Memory B cell (primary cell): ENCODE measurements around the gene PDZD7.
"Not testable (repeated sequence)": the region's sequence is repeated elsewhere in the genome, so short reads cannot be mapped to it uniquely, and the experiment has no call there.

Source experiments
- ATAC-seq: fragments of 150-1000 bp; cut with Tn5 transposase; 2 replicates; pipeline ENCODE4 v1.10.0; 2021; ENCODE audit warnings: low read depth, mild to moderate bottlenecking, moderate library complexity
- DNase-seq, 2 donors: peaks; one replicate each; pipeline ENCODE4 v3.0.0; 2022; ENCODE audit warnings: low spot score in 2 of 2
- H3K27ac Mint-ChIP-seq: one replicate; pipeline ENCODE4 v1.8.0; 2022; ENCODE audit warnings: mild to moderate bottlenecking, moderate library complexity, mixed read lengths
- H3K27me3 Mint-ChIP-seq: one replicate; pipeline ENCODE4 v1.8.0; 2022; ENCODE audit warnings: mixed read lengths
- H3K36me3 Mint-ChIP-seq: one replicate; pipeline ENCODE4 v1.8.0; 2022; ENCODE audit warnings: mild to moderate bottlenecking, mixed read lengths
- H3K4me1 Mint-ChIP-seq: one replicate; pipeline ENCODE4 v1.8.0; 2022; ENCODE audit warnings: mixed read lengths
- H3K4me3 Mint-ChIP-seq: one replicate; pipeline ENCODE4 v1.8.0; 2022; ENCODE audit warnings: mild to moderate bottlenecking, moderate library complexity, mixed read lengths
- H3K9me3 Mint-ChIP-seq: one replicate; pipeline ENCODE4 v1.8.0; 2022; ENCODE audit warnings: mixed read lengths

Gene PDZD7

DNA sequence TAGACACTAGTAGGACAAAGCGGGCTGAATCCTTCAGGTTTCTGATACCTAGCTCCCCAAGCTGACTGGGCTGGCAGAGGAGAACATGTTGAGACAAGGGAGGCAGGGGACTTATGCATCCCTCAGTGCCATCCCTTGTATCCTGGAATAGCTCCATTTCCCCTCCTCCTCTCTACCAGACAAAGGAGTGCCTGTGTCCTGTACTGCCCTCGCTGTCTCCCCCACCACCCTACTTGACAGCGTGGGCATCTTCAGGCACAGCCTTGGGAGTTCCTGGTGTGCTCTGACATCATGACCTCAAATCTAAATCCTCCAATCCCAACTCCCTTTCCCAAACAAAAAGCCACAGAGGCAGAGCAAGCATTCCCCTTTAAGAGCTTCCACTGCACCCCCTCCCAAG is 9.1 kb upstream of the PDZD7 start:
- Mint-ChIP-seq H3K27me3 (no peaks in the 10 kb centered on the region), H3K4me3 (no peak overlapping the region), H3K4me1 (peaks cover 9% of the 10 kb centered on the region), H3K36me3 (peaks cover 12% of the 10 kb centered on the region), H3K27ac (no peak overlapping the region), H3K9me3 (no peaks in the 10 kb centered on the region)
- ATAC-seq (no peak), DNase-seq (no peak)

- Mint-ChIP-seq H3K4me1 (peaks cover 7% of the 10 kb centered on the region), H3K36me3 (peaks cover 12% of the 10 kb centered on the region), H3K9me3 (no peaks in the 10 kb centered on the region), H3K27ac (no peak overlapping the region), H3K4me3 (no peak overlapping the region), H3K27me3 (no peaks in the 10 kb centered on the region)
- ATAC-seq (no peak), DNase-seq (no peak)
Measured at GRCh38 chr10:101038484-101038883, 7.6 kb upstream of the PDZD7 start.

- DNase-seq = no peak
- no peak overlapping the region for H3K27ac Mint-ChIP-seq
- H3K36me3 Mint-ChIP-seq = peaks cover 12% of the 10 kb centered on the region
- no peak overlapping the region for H3K4me3 Mint-ChIP-seq
- peaks cover 10% of the 10 kb centered on the region for H3K4me1 Mint-ChIP-seq
- no peaks in the 10 kb centered on the region for H3K27me3 Mint-ChIP-seq
- no peaks in the 10 kb centered on the region for H3K9me3 Mint-ChIP-seq
- no peak for ATAC-seq
Measured at GRCh38 chr10:101036726-101037125, 5.8 kb upstream of the PDZD7 start.

DNA sequence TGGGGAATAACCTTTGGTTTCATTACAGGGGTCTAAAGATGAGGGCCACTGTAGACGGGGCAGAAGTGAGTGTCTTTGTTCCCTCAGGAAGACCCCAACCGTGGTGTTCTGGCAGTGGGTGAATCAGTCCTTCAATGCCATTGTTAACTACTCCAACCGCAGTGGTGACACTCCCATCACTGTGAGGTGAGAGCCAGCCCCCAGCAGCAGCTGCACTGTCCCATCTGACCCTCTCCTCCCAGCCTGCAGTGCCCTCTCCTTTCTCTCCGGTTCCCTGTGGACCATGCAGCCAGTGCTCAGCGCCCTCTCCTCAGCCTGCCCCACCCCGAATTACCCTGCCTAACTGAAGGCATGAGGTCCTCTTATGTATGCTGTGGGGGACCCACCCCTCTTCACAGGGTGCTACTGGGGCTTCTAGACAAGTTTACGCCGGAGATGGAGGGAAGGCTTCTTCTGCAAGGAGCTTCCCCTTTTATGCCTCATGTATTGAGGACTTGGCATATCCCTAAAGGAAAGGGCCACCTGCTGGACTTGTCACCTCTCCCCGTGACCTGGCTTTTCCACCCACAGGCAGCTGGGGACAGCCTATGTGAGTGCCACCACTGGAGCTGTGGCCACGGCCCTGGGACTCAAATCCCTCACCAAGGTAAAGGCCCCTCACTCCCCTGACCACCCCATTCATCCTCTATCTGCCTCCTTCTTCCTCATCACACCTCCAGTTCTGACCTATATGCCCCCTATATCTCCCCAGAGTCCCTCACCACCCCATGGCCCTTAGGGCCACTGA is 5.2 kb upstream of the PDZD7 start:
- DNase-seq = no peak
- Mint-ChIP-seq H3K27ac (no peak overlapping the region), H3K36me3 (peaks cover 12% of the 10 kb centered on the region), H3K4me1 (peaks cover 14% of the 10 kb centered on the region), H3K9me3 (no peaks in the 10 kb centered on the region), H3K4me3 (no peak overlapping the region), H3K27me3 (no peaks in the 10 kb centered on the region)
- ATAC-seq = no peak

DNA sequence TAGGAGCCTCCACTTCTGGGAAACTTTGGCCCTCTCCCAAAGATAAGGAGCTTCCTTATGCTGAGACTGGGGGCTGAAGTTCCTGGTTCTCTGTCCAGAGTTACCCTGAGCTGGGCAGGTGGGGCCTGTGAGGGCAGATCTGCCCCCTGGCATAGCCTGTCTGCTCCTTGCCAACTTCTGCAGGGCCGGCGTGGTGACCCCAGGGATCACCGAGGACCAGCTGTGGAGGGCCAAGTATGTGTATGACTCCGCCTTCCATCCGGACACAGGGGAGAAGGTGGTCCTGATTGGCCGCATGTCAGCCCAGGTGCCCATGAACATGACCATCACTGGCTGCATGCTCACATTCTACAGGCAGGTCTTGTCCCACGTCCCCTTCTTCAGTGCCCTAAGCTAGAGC is 4.4 kb upstream of the PDZD7 start:
- Mint-ChIP-seq H3K9me3 (no peaks in the 10 kb centered on the region), H3K36me3 (peaks cover 12% of the 10 kb centered on the region), H3K4me1 (peaks cover 15% of the 10 kb centered on the region), H3K27ac (no peak overlapping the region), H3K4me3 (no peak overlapping the region), H3K27me3 (no peaks in the 10 kb centered on the region)
- DNase-seq = no peak
- no peak for ATAC-seq

GRCh38 chr10:101034404-101034803 is 3.5 kb upstream of the PDZD7 start:
- H3K4me3 Mint-ChIP-seq, H3K27me3 Mint-ChIP-seq, H3K27ac Mint-ChIP-seq, ATAC-seq, DNase-seq, H3K9me3 Mint-ChIP-seq, H3K36me3 Mint-ChIP-seq: not testable (repeated sequence)
- peaks cover 15% of the 10 kb centered on the region for H3K4me1 Mint-ChIP-seq

GRCh38 chr10:101033276-101033675 is 2.3 kb upstream of the PDZD7 start:
- DNase-seq = no peak
- Mint-ChIP-seq H3K27me3 (peaks cover 6% of the 10 kb centered on the region), H3K27ac (peak overlapping the region; percentile 56), H3K9me3 (no peaks in the 10 kb centered on the region), H3K4me1 (peaks cover 15% of the 10 kb centered on the region), H3K4me3 (no peak overlapping the region), H3K36me3 (peaks cover 10% of the 10 kb centered on the region)
- no peak for ATAC-seq

GRCh38 chr10:101032637-101033224 is 1.8 kb upstream of the PDZD7 start:
- ATAC-seq = peak; percentile 3
- Mint-ChIP-seq H3K4me3 (peak overlapping the region; percentile 96), H3K9me3 (no peaks in the 10 kb centered on the region), H3K4me1 (peaks cover 15% of the 10 kb centered on the region), H3K27ac (peak overlapping the region; percentile 87), H3K27me3 (peaks cover 6% of the 10 kb centered on the region), H3K36me3 (peaks cover 5% of the 10 kb centered on the region)
- DNase-seq = no peak

GRCh38 chr10:101031796-101032636 is 1.1 kb upstream of the PDZD7 start:
- Mint-ChIP-seq H3K36me3 (peaks cover 2% of the 10 kb centered on the region), H3K27ac (peak overlapping the region; percentile 87), H3K4me1 (peaks cover 15% of the 10 kb centered on the region), H3K4me3 (peak overlapping the region; percentile 96), H3K27me3 (peaks cover 11% of the 10 kb centered on the region), H3K9me3 (no peaks in the 10 kb centered on the region)
- DNase-seq (peak; percentile 46 to 63), ATAC-seq (peak; percentile 59)

DNA sequence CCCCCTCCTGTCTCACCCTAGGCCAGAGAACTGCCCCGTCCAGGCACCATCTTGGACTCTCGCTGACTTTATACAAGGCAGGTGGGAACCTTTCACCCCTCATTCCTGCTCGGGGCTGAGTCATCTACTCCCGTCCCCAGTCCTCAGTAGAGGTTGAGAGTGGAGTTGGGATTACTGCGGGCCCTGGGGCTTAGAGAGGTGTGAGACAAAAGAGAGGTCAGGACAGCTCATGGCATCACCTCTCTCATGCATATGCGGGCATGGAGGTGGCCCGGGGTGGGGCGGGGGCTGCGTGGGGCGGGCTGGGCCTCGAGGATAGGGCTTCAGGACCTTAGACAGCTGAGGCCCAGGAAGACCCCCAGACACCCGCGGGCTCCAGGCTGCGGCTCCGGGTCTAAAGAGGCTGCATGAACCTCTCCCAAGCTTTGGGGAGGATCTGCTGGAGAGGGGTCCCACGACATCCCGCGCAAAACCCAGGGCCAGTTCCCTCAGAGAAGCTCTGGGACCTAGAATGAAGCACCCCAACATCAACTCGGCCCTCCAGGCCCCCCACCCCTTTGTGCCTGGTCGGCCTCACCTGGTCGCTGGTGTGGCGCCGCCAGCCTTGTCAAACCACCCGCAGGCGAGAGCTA is 317 bp downstream of the PDZD7 start:
- peaks cover 15% of the 10 kb centered on the region for H3K4me1 Mint-ChIP-seq
- ATAC-seq = no peak

GRCh38 chr10:101029520-101030295 is 1.2 kb downstream of the PDZD7 start:
- H3K9me3 Mint-ChIP-seq = no peaks in the 10 kb centered on the region
- H3K36me3 Mint-ChIP-seq = no peaks in the 10 kb centered on the region
- H3K27ac Mint-ChIP-seq = no peak overlapping the region
- H3K27me3 Mint-ChIP-seq = peaks cover 11% of the 10 kb centered on the region
- no peak for DNase-seq
- ATAC-seq = no peak
- peaks cover 15% of the 10 kb centered on the region for H3K4me1 Mint-ChIP-seq
- no peak overlapping the region for H3K4me3 Mint-ChIP-seq

More for the DNA sequence above, 317 bp downstream of the PDZD7 start:
- no peak for DNase-seq
- Mint-ChIP-seq H3K27me3 (peaks cover 11% of the 10 kb centered on the region), H3K27ac (peak overlapping the region; percentile 87), H3K9me3 (no peaks in the 10 kb centered on the region), H3K4me3 (peak overlapping the region; percentile 96), H3K36me3 (no peaks in the 10 kb centered on the region)

DNA sequence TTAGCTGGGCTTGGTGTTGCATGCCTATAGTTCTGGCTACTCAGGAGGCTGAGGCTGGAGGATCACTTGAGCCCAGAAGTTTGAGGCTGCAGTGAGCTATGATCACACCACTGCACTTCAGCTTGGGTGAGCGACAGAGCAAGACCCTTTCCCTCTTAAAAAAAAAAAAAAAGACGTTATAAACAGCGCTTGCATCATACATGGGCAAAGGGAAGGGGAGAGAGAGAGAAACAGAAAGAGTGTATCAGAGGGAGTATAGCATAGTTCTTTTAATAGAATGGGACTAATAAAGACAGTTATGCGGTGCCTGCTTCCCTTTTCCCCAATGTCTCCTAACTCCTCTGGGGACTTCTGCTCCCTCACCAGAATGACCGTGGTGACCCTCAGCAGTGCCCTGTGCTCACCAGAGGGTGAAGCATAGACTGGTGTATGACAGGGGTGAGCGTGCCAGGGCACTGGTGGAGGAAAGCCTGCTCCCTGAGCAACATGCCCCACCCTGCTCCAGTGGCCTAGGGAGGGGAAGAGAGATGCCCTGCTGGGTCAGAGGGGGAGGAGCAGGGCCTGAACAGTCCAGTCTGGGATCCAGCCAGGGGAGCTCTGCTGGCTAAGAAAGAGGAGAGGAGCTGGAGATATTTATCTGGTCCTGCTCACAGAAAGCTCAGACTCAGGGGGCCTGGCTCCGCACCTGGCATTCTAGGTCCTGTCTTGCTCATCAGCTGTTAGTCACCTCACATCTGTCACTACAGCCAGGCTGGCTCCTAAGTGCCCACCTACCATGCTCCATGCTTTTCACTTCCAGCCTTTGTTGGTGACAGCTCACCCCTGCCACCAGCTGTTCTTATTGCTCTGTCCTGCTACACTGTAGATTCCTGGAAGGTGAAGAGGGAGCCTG is 2.2 kb downstream of the PDZD7 start:
- H3K27ac Mint-ChIP-seq = no peak overlapping the region
- peaks cover 15% of the 10 kb centered on the region for H3K4me1 Mint-ChIP-seq
- DNase-seq (no peak), ATAC-seq (no peak)
- no peak overlapping the region for H3K4me3 Mint-ChIP-seq
- H3K36me3 Mint-ChIP-seq = no peaks in the 10 kb centered on the region
- peaks cover 11% of the 10 kb centered on the region for H3K27me3 Mint-ChIP-seq
- H3K9me3 Mint-ChIP-seq = no peaks in the 10 kb centered on the region
